Tibial nerve (tissue), 4 donors: ENCODE results near the gene SPTY2D1.

Experiments
- CTCF ChIP-seq, 5 experiments: fragments of 200-600 bp in 3 of 5; fragments of 450-650 bp in 2 of 5; sonication (generic) in 3 of 5; IDR thresholded peaks; one replicate each; pipeline ENCODE4 v1.5.1; 2016 to 2019; ENCODE audit warnings: antibody characterized with exemption in 5 of 5, mild to moderate bottlenecking in 3 of 5, moderate library complexity in 2 of 5
- EP300 ChIP-seq, 2 donors: sonication (generic); formaldehyde crosslinking; IDR thresholded peaks; one replicate each; pipeline ENCODE4 v1.6.1; 2017; ENCODE audit warnings: antibody characterized with exemption in 2 of 2, mild to moderate bottlenecking in 1 of 2
- POLR2A ChIP-seq, 2 donors: fragments of 450-650 bp; IDR thresholded peaks; one replicate each; pipeline ENCODE4 v1.6.1; 2017; ENCODE audit warnings: antibody characterized with exemption in 2 of 2, mild to moderate bottlenecking in 2 of 2, moderate library complexity in 2 of 2

- TF ChIP-seq CTCF (IDR thresholded peaks at IDR 0.05) (no peak), POLR2A (IDR thresholded peaks at IDR 0.05) (no peak), EP300 (IDR thresholded peaks at IDR 0.05) (no peak)
These were observed 15.7 kb downstream of the SPTY2D1 start for GRCh38 chr11:18618342-18619025.
